Measurements from ENCODE around the gene MS4A10.
"Not testable (repeated sequence)": the region's sequence is repeated elsewhere in the genome, so short reads cannot be mapped to it uniquely, and the experiment has no call there.

The MS4A10 gene

DNA sequence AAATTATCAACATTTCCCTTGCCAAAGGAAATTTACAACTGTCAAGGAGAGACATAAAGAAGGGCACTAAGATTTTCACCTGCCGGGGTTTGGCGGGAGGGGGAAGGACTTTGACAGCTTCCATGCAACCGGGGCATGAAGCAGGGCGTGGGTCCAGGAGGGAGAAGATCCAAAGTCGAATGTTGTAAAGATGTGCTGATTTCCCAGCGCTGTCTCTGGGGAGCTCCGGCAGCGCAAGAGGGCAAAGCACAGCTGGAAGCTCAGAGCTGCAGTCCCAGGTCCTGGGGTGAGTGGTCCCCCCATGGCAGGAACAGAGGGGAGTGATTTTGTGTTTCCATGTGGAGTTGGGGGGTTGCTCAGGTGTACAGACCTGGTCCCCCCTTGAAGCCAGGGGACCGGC lies at the start of gene MS4A10:
Gene MS4A10, plus strand, starts transcription at position 198 of the 400 bp plus-strand sequence. CDS start 5,003 bp downstream, outside the sequence.
- DNase-seq (ENCODE audit: low read depth in 2 of 2): no peak

DNA sequence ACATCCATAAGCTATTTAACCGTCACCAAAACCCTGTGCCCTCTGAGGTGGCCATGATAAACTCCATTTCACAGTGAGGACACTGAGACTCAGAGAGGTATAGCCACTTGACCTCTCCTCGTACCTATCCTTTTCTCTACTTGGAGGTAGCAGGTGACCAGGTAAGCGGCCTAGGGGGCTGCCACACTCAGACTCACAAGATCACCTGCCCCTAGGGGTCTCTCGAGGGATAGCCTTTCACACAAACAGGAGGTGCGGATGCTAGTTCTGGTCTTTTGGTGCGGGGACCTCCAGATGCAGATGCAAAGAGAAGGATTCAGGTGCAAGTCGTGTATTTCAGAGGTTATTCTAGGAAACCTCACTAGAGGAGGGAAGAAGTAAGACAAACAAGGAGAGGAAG lies 46.0 kb upstream of the MS4A10 start:
- DNase-seq (ENCODE audit: low read depth in 2 of 2): no peak

DNA sequence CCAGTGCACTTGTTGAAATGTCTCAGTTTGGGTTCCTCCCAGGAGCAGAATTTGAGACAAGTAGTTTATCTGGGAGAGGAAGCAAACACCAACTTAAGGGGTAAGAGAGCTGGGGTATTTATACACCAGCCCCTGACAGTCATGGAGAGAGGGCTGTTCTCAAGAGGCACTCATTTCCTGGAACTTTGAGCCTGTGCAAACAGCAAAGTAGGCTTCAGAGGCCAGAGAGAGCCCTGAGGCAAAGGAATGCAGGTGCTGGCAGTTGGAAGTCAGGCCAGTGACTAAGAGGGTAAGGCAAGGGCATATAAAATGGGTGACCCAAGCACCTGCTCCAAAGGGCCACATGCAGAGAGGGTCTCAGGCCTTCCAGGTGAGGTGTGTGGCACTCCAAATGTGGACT lies 44.6 kb upstream of the MS4A10 start:
- DNase-seq (ENCODE audit: low read depth in 2 of 2): no peak

DNA sequence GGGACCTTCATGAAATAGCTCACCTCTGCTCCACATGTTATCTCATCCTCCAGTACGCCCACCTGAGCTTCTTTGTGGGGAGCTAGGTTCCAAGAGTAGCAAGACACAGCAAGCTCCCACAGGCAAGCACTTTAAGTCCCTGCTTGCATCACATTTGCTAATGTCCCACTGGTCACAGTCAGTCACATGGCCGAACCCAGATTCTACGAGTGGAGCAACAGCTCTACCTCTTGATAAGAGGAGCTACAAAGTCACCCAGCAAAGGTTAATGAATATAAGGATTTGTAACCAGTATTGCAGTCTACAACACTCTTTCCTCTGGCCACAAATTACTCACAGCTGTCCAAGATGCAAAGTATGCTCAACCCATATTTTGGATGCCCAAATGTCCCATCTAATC lies 43.7 kb upstream of the MS4A10 start:
- DNase-seq (ENCODE audit: low read depth in 2 of 2): no peak

DNA sequence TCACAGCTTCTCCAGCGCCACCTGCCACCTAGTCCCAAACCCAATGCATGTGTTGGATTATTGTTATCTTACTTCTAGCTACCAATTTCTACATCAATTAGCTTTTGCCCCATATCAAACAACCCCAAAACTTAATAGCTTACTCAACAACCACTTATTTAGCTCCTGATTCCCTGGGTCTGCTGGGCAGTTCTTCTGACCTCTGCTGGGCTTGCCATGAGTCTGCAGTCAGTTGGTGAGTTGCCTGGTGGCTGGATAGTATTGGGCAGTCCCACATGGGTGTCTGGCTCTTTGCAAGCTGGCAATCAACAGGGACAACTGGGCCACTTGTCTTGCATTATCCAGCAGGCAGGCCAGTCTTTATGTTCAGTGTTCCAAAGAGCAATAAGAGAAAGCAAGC lies 42.1 kb upstream of the MS4A10 start:
- DNase-seq (ENCODE audit: low read depth in 2 of 2): no peak

DNA sequence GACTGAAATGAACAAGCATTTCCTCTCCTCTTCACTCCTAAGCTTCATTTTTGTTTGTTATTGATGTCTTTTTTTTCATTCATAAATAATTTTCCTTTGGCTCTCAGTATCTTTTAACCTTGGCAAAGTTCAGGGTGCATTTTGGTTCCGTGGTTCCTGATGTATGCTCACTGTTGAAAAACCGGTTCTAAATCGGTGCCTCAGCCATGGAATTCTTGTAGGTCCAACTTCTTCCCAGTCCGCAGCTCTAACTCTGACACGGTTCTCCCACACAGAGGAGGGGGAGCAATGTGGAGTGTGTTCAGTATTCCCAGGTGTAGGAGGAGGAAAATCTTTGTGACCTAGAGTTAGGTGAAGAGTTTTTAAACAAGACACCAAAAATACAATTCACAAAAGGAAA lies 41.0 kb upstream of the MS4A10 start:
- DNase-seq (ENCODE audit: low read depth in 2 of 2): no peak

DNA sequence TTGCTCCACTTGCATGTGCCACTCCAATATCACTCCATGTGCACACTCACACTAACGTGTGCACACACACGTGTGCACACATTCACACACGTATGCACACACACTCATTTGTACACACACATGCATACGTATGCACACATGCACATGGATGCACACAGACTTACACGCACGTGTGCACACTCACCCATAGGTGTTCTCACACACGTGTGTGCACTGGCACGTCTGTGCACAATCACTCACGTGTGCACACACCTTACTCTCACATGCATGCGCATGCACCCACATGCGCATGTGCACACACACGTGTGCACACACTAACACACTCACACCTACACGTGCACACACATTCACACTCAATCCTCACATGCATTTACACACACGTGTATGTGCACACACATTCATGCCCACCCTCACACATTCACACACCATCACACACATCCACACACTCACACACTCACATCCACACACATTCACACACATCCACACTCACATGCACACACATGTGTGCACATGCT lies 37.7 kb upstream of the MS4A10 start:
- DNase-seq (ENCODE audit: low read depth in 2 of 2): no peak

DNA sequence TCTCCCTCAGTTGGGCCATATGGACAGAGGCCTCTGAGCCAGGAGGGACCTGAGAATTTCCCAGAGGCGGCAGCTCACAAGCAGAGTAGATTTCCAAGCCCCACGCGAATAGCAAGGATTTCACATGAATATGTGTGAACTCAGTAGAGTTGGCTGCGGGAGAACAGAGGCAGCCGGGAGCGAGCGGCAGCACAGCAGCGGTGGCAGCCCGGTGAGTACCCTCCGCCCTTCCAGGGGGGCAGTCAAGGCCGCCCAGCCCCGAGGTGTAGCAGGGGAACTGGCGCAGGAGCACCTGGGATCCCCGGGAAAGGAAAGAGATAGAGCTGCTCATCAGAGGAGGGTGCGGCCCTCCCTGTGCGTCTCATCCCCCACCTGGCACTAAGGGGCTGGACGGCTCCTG lies 36.9 kb upstream of the MS4A10 start:
- DNase-seq (ENCODE audit: low read depth in 2 of 2): no peak

DNA sequence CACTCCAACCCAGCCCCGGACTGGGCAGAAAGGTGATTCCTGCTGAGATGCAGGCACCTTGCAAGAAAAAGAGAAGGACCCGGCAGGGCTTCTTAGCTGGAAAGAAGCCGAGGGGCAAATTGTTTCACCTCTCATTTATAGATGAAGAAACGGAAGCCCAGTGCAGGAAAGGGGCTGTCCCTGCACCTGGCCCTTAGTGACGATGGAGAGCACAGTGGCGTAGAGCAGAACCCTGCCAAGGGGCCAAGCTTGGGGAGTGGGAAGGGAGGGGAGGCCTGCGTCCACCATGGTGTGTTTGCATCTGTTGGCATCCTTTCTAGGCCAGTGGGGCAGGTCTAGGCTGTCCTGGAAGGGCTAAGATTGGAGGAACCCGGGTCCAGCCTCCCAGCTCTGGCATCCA lies 36.3 kb upstream of the MS4A10 start:
- no peak for DNase-seq (ENCODE audit: low read depth in 2 of 2)

DNA sequence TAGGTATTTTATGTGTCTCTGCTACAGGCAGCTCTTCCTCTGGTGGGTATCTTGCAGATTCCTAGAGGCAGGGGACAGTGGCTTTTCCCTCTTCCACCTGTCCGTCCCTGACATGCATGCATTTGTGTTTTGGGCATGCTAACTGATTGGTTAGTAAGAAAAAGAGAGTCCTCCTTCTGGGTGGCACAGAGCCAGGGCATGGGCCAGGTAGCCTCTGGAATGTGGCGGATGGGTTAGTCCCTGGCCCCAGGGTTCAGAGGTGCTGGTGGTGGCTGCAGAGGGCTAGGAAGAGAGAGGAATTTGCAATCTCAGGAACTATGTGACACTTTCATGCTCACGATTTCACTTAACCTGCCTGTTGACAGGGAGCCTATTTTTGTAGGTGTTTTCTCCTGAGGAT lies 34.2 kb upstream of the MS4A10 start:
- no peak for DNase-seq (ENCODE audit: low read depth in 2 of 2)

DNA sequence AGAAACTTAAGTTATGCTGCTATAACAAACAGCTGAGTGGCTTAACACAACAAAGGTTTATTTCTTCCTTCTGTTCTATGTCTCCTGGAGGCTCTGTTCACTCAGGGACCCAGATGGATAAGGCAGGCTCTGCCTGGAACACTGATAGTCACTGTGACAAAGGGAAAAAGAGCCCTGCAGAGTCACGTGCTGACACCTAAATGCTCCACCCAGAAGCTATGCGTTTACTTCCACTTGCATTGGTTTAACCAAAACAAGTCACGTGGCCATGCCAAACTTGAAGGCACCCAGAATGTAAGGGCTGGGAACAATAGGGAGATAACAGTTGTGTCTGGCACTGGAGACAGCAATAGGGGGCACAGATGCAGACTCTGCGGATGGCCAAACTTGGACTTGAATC lies 31.8 kb upstream of the MS4A10 start:
- DNase-seq (ENCODE audit: low read depth in 2 of 2): no peak

DNA sequence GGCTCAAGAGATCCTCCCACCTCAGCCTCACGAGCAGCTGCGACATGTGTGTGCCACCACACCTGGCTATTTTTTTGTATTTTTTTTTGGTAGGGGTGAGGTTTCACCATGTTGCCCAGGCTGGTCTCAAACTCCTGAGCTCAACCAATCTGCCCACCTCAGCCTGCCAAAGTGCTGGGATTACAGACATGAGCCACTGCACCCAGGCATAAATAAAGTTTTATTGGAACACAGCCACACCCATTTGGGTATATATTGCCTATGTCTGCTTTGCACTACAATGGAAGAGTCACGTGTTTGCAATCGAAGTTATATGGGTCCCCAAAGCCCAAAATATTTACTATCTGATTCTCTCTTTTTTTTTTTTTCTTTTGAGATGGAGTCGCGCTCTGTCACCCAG lies 30.2 kb upstream of the MS4A10 start:
- DNase-seq (ENCODE audit: low read depth in 2 of 2): no peak

DNA sequence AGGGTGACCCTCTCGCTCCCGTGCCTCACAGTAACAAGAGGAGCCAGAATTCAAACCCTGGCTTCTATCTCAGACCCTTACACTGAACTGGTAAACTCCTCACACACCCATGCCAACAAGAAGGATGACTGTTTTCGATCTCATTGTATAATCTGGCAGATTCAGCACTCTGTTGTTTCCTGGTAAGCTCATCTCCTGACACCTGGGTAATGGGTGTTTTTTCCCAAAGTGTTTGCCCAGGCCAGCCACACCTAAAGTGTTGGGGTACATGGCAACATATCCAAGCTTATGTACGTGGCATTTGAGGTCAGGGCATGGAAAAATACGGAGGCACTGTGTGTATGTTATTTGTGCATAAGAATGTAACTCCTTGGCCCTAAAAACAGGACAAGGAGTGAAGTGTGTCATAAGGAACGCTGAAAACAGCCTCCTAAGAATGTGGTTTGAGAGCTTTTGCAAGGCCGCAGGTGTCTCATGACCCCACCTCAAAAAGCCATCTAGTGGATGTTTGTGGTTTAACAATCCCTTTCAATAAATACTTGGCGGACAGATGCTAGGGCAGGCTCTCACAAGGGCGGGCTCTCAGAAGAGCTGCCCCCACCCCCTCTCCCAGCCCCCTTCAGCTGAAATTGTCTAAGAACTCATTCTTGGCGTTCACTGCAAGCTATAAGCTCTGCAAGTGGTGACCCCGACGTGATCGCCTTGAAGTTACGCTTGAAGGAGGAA lies 28.7 kb upstream of the MS4A10 start, which contains the start of gene MS4A15:
Gene MS4A15, plus strand, starts transcription at position 561 of the 726 bp plus-strand sequence. CDS start 6,867 bp downstream, outside the sequence.
- no peak for DNase-seq (ENCODE audit: low read depth in 2 of 2)

DNA sequence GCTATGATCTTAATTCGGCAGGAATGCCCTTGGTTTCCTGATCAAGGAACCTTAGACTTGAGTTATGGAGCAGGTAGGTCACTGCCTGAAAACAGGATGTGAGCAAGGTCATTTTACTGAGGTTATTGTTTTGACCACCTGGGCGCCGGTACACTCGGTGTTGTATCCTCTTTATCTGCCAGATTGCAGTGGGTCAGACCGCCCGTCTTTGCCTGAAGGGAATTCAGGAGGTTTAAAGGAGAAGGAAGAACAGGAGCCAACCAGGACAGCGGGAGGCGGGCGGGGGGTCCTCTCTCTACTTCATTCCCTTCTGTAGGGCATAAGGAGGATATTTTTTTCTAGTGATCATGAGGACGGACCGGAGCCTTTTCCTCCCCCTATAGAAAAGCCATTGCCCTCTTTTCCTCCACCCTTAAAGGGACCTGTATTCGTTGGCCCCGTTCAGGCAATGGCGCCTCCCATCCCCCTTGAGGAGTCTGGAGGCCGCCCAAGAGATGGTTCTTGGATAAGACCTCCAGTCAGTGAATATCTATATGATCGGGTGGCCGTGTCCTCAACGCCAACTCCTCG lies 27.8 kb upstream of the MS4A10 start:
- no peak for DNase-seq (ENCODE audit: low read depth in 2 of 2)

DNA sequence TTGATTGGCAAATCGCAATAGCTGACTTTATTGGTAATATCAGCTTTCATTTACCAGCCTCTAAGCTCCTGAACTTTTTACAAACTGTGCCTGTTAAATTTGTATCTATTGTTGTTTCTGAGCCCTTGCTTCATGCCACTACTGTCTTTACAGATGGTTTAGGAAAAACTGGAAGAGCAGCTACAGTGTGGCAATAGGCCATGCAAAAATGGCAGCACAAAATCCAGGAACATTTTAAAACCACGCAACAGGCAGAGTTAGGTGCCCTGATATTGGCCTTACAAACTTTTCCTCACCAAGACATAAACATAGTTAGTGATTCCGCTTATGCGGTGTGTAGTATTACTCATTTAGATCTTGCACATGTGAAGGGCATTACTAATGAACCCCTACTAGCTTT lies 26.5 kb upstream of the MS4A10 start:
- DNase-seq (ENCODE audit: low read depth in 2 of 2): not testable (repeated sequence)

DNA sequence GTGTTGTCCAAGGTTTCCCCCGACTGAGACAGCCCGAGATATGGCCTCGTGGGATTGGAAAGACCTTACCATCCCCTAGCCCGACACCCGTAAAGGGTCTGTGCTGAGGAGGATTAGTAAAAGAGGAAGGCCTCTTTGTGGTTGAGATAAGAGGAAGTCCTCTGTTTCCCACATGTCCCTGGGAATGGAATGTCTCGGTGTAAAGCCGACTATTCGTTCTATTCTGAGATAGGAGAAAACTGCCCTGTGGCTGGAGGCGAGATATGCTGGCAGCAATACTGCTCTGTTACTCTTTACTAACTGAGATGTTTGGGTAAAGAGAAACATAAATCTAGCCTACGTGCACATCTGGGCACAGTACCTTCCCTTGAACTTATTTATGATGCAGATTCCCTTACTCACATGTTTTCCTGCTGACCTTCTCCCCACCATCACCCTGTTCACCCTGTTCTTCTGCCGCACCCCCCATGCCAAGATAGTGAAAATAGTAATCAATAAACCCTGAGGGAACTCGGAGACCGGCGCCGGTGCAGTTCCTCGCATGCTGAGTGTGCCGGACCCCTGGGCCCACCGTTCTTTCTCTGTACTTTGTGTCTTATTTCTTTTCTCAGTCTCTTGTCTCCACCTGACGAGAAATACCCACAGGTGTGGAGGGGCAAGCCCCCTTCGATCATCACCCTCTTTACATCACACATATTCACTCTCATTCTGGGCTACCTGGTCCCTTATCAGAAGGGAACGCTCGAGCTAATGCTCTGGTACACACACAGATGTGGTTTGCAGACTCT lies 25.5 kb upstream of the MS4A10 start:
- DNase-seq (ENCODE audit: low read depth in 2 of 2): not testable (repeated sequence)

DNA sequence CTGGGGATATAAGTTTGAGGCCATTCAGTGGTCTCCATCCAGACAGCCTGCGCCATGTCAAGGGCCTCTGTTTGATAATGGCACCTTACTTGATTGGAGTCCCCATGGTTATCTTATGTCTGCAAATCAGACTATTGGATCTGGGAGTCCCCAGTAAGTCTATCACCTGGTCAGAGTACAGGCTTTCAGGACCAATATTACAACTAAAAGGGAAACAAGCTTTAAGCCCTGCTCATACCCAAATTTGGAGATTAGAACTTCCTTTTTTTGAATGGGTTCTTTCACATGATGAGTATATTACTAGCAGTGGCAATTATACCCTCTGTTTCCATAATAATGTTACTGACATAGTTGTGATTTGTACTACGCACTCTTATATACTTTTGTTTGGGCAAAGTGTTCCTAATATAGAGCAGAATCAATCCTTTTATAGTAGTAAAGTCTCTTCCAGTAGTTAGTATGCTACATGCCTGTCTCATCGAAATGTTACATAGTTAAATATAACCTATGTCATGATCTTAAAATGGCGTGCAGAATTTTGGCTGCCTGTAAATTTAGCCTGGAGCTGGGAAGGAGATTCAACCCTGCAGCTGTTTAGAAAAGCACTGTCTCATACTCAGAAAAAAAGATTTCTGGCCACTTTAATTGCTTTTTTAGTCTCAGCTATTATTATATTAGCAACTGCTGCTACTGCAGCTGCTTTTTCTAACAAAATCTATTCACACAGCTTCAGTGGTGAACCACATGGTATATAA lies 23.5 kb upstream of the MS4A10 start:
- no peak for DNase-seq (ENCODE audit: low read depth in 2 of 2)

DNA sequence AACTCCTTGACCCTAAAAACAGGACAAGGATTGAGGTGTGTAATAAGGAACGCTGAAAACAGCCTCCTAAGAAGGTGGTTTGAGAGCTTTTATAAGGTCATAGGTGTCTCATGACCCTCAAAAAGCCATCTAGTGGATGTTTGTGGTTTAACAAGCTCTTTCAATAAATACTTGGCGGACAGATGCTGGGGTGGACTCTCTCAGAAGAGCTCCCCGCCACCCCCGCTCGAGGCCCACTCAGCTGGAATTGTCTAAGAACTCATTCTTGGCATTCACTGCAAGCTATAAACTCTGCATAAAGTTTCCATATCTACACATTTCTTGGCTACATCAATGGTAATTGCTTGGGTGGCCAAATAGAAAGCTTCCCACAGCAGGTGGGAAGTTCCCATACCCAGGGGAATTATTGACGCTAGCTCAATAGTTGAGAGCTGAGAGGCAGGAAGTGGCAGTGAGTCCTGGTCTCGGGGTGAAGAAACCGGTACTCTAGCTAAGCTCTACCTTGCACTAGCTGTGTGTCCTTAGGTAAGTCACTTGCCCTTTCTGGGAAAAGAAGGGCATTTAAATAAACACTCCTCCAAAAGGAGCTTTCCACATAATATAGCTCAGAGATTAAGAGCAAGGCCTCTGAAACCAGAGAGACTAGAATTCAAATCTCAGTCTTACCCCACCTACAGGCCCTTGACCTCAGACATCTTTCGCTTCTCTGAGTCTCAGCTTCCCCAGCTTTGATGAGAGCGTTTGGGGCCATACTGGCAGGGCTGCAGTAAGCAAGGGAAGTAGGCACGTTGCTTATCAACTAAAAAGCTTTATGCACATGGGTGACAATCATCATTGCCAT lies 22.1 kb upstream of the MS4A10 start:
- no peak for DNase-seq (ENCODE audit: low read depth in 2 of 2)

DNA sequence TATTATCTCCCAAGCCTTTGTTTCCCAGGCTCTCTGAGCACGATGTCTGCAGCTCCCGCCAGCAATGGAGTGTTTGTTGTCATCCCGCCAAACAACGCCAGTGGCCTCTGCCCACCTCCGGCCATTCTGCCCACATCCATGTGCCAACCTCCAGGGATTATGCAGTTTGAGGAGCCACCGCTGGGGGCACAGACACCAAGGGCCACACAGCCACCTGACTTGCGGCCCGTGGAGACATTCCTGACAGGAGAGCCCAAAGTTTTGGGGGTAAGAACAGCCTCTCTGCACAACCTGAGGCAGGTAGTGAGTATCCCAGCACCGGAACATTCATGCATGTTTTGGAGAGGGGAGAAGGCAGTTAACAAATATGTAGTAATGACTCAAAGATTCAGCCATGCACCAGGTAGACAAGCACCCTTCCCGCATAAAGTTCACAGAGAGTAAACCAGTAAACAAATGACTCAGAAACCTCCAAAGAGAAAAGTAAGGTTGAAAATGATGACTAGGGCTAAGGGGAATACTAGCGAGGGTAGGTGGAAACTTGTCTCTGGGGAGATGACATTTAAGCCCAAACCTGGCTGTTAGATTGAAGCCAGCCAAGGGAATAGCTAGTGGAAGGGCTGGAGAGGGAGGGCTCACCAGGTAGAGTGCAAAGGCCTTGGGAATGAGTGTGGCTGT lies 21.3 kb upstream of the MS4A10 start:
- DNase-seq (ENCODE audit: low read depth in 2 of 2): no peak

DNA sequence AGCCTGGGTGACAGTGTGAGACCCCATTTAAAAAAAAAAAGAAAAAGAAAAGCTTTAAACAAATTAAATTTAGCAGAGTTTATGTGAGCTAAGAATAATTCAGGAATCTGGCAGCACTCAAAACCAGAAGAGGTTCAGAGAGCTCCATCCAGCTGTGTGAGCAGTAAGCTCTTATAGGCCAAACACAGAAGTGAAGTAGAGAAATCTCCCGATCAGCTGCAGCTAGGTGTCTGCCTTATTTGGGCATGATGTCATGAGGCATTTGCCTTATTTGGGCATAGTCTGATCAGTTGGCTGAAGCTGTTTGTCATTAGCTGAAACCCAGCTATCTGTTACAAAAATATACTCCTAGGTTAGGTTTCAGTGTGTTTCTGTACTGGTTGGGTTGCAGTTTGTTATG lies 20.3 kb upstream of the MS4A10 start:
- DNase-seq (ENCODE audit: low read depth in 2 of 2): no peak

All from stimulated activated CD8-positive, alpha-beta memory T cell treated with anti-CD3 and anti-CD28 coated beads, Interleukin-7, amount 100 ng/mL, for 1 hour (primary cell).